Sigmoid colon (tissue), 7 donors: ENCODE results near the gene ZNHIT2. TPM values are rescaled to one million over a fixed set of nuclear protein-coding genes. Genes with fewer than 3 reads are reported as not detected.
A peak's percentile ranks its signal among the peaks of the same experiment; 100 is the strongest.

ENCODE experiments used
- DNase-seq: peaks from one replicate; pipeline ENCODE4 v3.0.0-alpha.2; 2019
- H3K27ac ChIP-seq, 4 donors: fragments of 200-600 bp; sonication (generic); one replicate each; pipeline ENCODE4 v1.5.1; 2016 to 2019; ENCODE audit warnings: mild to moderate bottlenecking in 1 of 4
- H3K27me3 ChIP-seq, 3 donors: fragments of 200-600 bp; sonication (generic); one replicate each; pipeline ENCODE4 v1.5.1; 2019; ENCODE audit warnings: mild to moderate bottlenecking in 1 of 3
- H3K36me3 ChIP-seq, 4 donors: fragments of 200-600 bp; sonication (generic); one replicate each; pipeline ENCODE4 v1.5.1; 2016 to 2019
- H3K4me1 ChIP-seq, 4 donors: fragments of 200-600 bp; sonication (generic); one replicate each; pipeline ENCODE4 v1.5.1; 2017 to 2019
- H3K4me3 ChIP-seq, 4 donors: fragments of 200-600 bp; sonication (generic); one replicate each; pipeline ENCODE4 v1.5.1; 2017 to 2019; ENCODE audit warnings: mild to moderate bottlenecking in 2 of 4, moderate library complexity in 1 of 4
- H3K9me3 ChIP-seq, 4 donors: fragments of 200-600 bp in 3 of 4; sonication (generic) in 3 of 4; one replicate each; pipeline versions ENCODE4 v1.5.1 to v1.6.1; 2013 to 2019
- CTCF ChIP-seq, 4 experiments: fragments of 450-650 bp in 3 of 4; fragments of 200-600 bp in 1 of 4; IDR thresholded peaks; one replicate each; pipeline ENCODE4 v1.5.1; 2016 to 2019; ENCODE audit warnings: antibody characterized with exemption in 4 of 4, mild to moderate bottlenecking in 3 of 4, moderate library complexity in 2 of 4
- EP300 ChIP-seq, 4 donors: sonication (generic); formaldehyde crosslinking; IDR thresholded peaks; one replicate each; pipeline ENCODE4 v1.6.1; 2017; ENCODE audit warnings: antibody characterized with exemption in 4 of 4
- POLR2A ChIP-seq, 2 donors: fragments of 450-650 bp; IDR thresholded peaks; one replicate each; pipeline ENCODE4 v1.6.1; 2016; ENCODE audit warnings: antibody characterized with exemption in 2 of 2, mild to moderate bottlenecking in 2 of 2, moderate library complexity in 2 of 2
- POLR2AphosphoS5 ChIP-seq, 4 donors: sonication (generic); formaldehyde crosslinking; IDR thresholded peaks; one replicate each; pipeline ENCODE4 v1.6.1; 2017; ENCODE audit warnings: antibody characterized with exemption in 4 of 4
- WGBS, 2 donors: extraction: QIAGEN DNeasy Blood & Tissue Kit; methylation state at CpG; one replicate each; pipeline ENCODE4 v1.1.7; 2013; 5-methylcytosine and 5-hydroxymethylcytosine counted together
- intact Hi-C: fragments of 100-400 bp; cut with DNase I; formaldehyde crosslinking; loops from one replicate; pipeline ENCODE4 v1.15.1; 2023
- polyA plus RNA-seq, 3 donors: library from polyadenylated mRNA; stranded (reverse); fragments of 200-250 nt; gene quantifications; one replicate each; pipeline ENCODE4 v1.2.3, GENCODE V29; 2013
- total RNA-seq, 4 donors: library from RNA; depleted of rRNA; stranded (reverse); fragments of >200 nt; gene quantifications; one replicate each; pipeline ENCODE4 v1.1.0, GENCODE V29; 2016
- donor health status: healthy with polysubstance abuse.
- donor health status: Bipolar disorder and iron deficiency.
- donor health status: healthy.

ZNHIT2 gene
- total and polyA plus RNA-seq, 7 donors = 8.3 to 16.3 (median 13.6) TPM

GRCh38 chr11:65084598-65085375 is 32.7 kb downstream of the ZNHIT2 start:
- intact Hi-C loops = loop anchor here (1.0 to 5.0 kb wide), 4 partner anchors 12 to 72 kb away; partner anchors contain the start of genes SNX15, VPS51 and ZNHIT2
- Histone ChIP-seq H3K27me3 (no peaks in the 10 kb centered on the region), H3K9me3 (no peaks in the 10 kb centered on the region), H3K27ac (peak overlapping the region; percentile 88 to 95 (median 92)), H3K36me3 (peaks cover 17 to 48% (median 30%) of the 10 kb centered on the region in 4 donors), H3K4me3 (peak overlapping the region; percentile 78 to 84 (median 82)), H3K4me1 (peaks cover 0 to 23% (median 20%) of the 10 kb centered on the region in 4 donors)
- TF ChIP-seq POLR2AphosphoS5 (IDR thresholded peaks at IDR 0.05) (no peak), EP300 (IDR thresholded peaks at IDR 0.05) (no peak), CTCF (IDR thresholded peaks at IDR 0.05) (no peak), POLR2A (IDR thresholded peaks at IDR 0.05) (no peak)
- DNase-seq = no peak
- 43 to 50% methylated on average over 23 of the region's 23 CpGs for WGBS, 2 donors

- 0% methylated on average over 79 of the region's 79 CpGs for WGBS, 2 donors
- Histone ChIP-seq H3K4me1 (peaks cover 0 to 23% (median 20%) of the 10 kb centered on the region in 4 donors), H3K4me3 (peak within 1 kb of the TSS; percentile 78 to 84 (median 82)), H3K27me3 (no peaks in the 10 kb centered on the region), H3K36me3 (peaks cover 15 to 40% (median 27%) of the 10 kb centered on the region in 4 donors), H3K27ac (peak within 1 kb of the TSS; percentile 88 to 95 (median 92)), H3K9me3 (no peaks in the 10 kb centered on the region)
- DNase-seq = peak; percentile 97
- intact Hi-C loops = loop anchor here (1.0 to 5.0 kb wide), 4 partner anchors 12 to 71 kb away; partner anchors contain the start of genes SNX15, VPS51 and ZNHIT2
- TF ChIP-seq CTCF (IDR thresholded peaks at IDR 0.05) (no peak), POLR2AphosphoS5 (IDR thresholded peaks at IDR 0.05) (peak; percentile 83 to 93 (median 92)), EP300 (IDR thresholded peaks at IDR 0.05) (peak in 2 of 4 donors; percentile 33 to 82), POLR2A (IDR thresholded peaks at IDR 0.05) (peak in 1 of 2 donors; percentile 48)
Measured at GRCh38 chr11:65083834-65084597, 33.5 kb downstream of the ZNHIT2 start, which contains the start of the genes CDCA5 and ZFPL1. CDCA5 (minus strand) TSS chr11:65084040; CDS start chr11:65083978, 62 bp downstream. ZFPL1 (plus strand) TSS chr11:65084222; CDS start chr11:65084699, 477 bp downstream.

- intact Hi-C loops = loop anchor here (5.0 kb wide), 1 partner anchor 56 kb away; the partner anchor contains the start of gene SNX15
- H3K4me3 ChIP-seq = peak overlapping the region; percentile 78 to 84 (median 82)
Measured at GRCh38 chr11:65083134-65083833, 34.2 kb downstream of the ZNHIT2 start.

More at GRCh38 chr11:65083134-65083833, 34.2 kb downstream of the ZNHIT2 start:
- Histone ChIP-seq H3K27ac (peak overlapping the region; percentile 88 to 95 (median 92)), H3K36me3 (peaks cover 8 to 33% (median 21%) of the 10 kb centered on the region in 4 donors), H3K9me3 (no peaks in the 10 kb centered on the region), H3K4me1 (peaks cover 0 to 23% (median 20%) of the 10 kb centered on the region in 4 donors), H3K27me3 (no peaks in the 10 kb centered on the region)
- no peak for DNase-seq
- 3 to 7% methylated on average over 13 of the region's 13 CpGs for WGBS, 2 donors
- no peak for TF ChIP-seq EP300 (IDR thresholded peaks at IDR 0.05)
- no peak for TF ChIP-seq POLR2A (IDR thresholded peaks at IDR 0.05)
- TF ChIP-seq CTCF (IDR thresholded peaks at IDR 0.05) = no peak
- TF ChIP-seq POLR2AphosphoS5 (IDR thresholded peaks at IDR 0.05) = no peak
